ENCODE data around the gene GPR132.
"Not testable (repeated sequence)": the region's sequence is repeated elsewhere in the genome, so short reads cannot be mapped to it uniquely, and the experiment has no call there.

The GPR132 gene

GRCh38 chr14:105064721-105065143, 498 bp downstream of the GPR132 start:
- H3K27me3 ChIP-seq (ENCODE audit: insufficient read depth, low read length): peaks cover 46% of the 10 kb centered on the region
- TF ChIP-seq EZH2 (IDR thresholded peaks at IDR 0.05; ENCODE audit: borderline replicate concordance, low read length): no peak
- no peak for TF ChIP-seq CTCF (IDR thresholded peaks at IDR 0.05; ENCODE audit: low read length)
- H3K4me2 ChIP-seq (ENCODE audit: low read length): no peak overlapping the region
- H3K27ac ChIP-seq (ENCODE audit: low read depth, low read length, poor library complexity, severe bottlenecking): no peak overlapping the region
- H3K9ac ChIP-seq (ENCODE audit: low read length): no peak overlapping the region
- H3K79me2 ChIP-seq (ENCODE audit: insufficient read depth, low read length): no peaks in the 10 kb centered on the region
- no peaks in the 10 kb centered on the region for H4K20me1 ChIP-seq (ENCODE audit: insufficient read depth, low read length)
- no peak overlapping the region for H3K4me3 ChIP-seq (ENCODE audit: low read depth, low read length, poor library complexity, severe bottlenecking)
- no peaks in the 10 kb centered on the region for H3K9me2 ChIP-seq (ENCODE audit: low read depth, low read length)
- H3K4me1 ChIP-seq (ENCODE audit: insufficient read depth, low read length, severe bottlenecking): no peaks in the 10 kb centered on the region
- no peak overlapping the region for H2AFZ ChIP-seq (ENCODE audit: low read length)
- no peaks in the 10 kb centered on the region for H3K9me3 ChIP-seq (ENCODE audit: low read length)
- H3K36me3 ChIP-seq (ENCODE audit: insufficient read depth, low read length): no peaks in the 10 kb centered on the region
- no peaks in the 10 kb centered on the region for H3F3A ChIP-seq (ENCODE audit: insufficient read depth, low read length)

GRCh38 chr14:105064001-105064400, 1.2 kb downstream of the GPR132 start:
- Histone ChIP-seq H2AFZ (ENCODE audit: low read length) (no peak overlapping the region), H3K36me3 (ENCODE audit: insufficient read depth, low read length) (no peaks in the 10 kb centered on the region), H3K27ac (ENCODE audit: low read depth, low read length, poor library complexity, severe bottlenecking) (no peak overlapping the region), H3K9ac (ENCODE audit: low read length) (no peak overlapping the region), H3K4me3 (ENCODE audit: low read depth, low read length, poor library complexity, severe bottlenecking) (no peak overlapping the region), H4K20me1 (ENCODE audit: insufficient read depth, low read length) (no peaks in the 10 kb centered on the region), H3K27me3 (ENCODE audit: insufficient read depth, low read length) (peaks cover 50% of the 10 kb centered on the region), H3K9me2 (ENCODE audit: low read depth, low read length) (no peaks in the 10 kb centered on the region), H3K4me1 (ENCODE audit: insufficient read depth, low read length, severe bottlenecking) (no peaks in the 10 kb centered on the region), H3K4me2 (ENCODE audit: low read length) (no peak overlapping the region), H3K9me3 (ENCODE audit: low read length) (no peaks in the 10 kb centered on the region), H3F3A (ENCODE audit: insufficient read depth, low read length) (no peaks in the 10 kb centered on the region), H3K79me2 (ENCODE audit: insufficient read depth, low read length) (no peaks in the 10 kb centered on the region)
- TF ChIP-seq CTCF (IDR thresholded peaks at IDR 0.05; ENCODE audit: low read length) (no peak), EZH2 (IDR thresholded peaks at IDR 0.05; ENCODE audit: borderline replicate concordance, low read length) (no peak)

GRCh38 chr14:105063506-105063905, 1.7 kb downstream of the GPR132 start:
- H3K9me2 ChIP-seq (ENCODE audit: low read depth, low read length); H3F3A ChIP-seq (ENCODE audit: insufficient read depth, low read length); H3K4me3 ChIP-seq (ENCODE audit: low read depth, low read length, poor library complexity, severe bottlenecking); H3K9me3 ChIP-seq (ENCODE audit: low read length); H2AFZ ChIP-seq (ENCODE audit: low read length); H4K20me1 ChIP-seq (ENCODE audit: insufficient read depth, low read length); H3K9ac ChIP-seq (ENCODE audit: low read length); H3K4me2 ChIP-seq (ENCODE audit: low read length); H3K27ac ChIP-seq (ENCODE audit: low read depth, low read length, poor library complexity, severe bottlenecking); H3K4me1 ChIP-seq (ENCODE audit: insufficient read depth, low read length, severe bottlenecking); H3K79me2 ChIP-seq (ENCODE audit: insufficient read depth, low read length); H3K36me3 ChIP-seq (ENCODE audit: insufficient read depth, low read length): not testable (repeated sequence)
- H3K27me3 ChIP-seq (ENCODE audit: insufficient read depth, low read length): peaks cover 51% of the 10 kb centered on the region

- Histone ChIP-seq H3K4me3 (ENCODE audit: low read depth, low read length, poor library complexity, severe bottlenecking) (no peak overlapping the region), H2AFZ (ENCODE audit: low read length) (no peak overlapping the region), H3K27ac (ENCODE audit: low read depth, low read length, poor library complexity, severe bottlenecking) (no peak overlapping the region), H3K9me2 (ENCODE audit: low read depth, low read length) (no peaks in the 10 kb centered on the region), H3K4me2 (ENCODE audit: low read length) (no peak overlapping the region), H3K79me2 (ENCODE audit: insufficient read depth, low read length) (no peaks in the 10 kb centered on the region), H3K36me3 (ENCODE audit: insufficient read depth, low read length) (no peaks in the 10 kb centered on the region), H4K20me1 (ENCODE audit: insufficient read depth, low read length) (no peaks in the 10 kb centered on the region), H3K27me3 (ENCODE audit: insufficient read depth, low read length) (peaks cover 51% of the 10 kb centered on the region), H3F3A (ENCODE audit: insufficient read depth, low read length) (no peaks in the 10 kb centered on the region), H3K4me1 (ENCODE audit: insufficient read depth, low read length, severe bottlenecking) (no peaks in the 10 kb centered on the region), H3K9me3 (ENCODE audit: low read length) (no peaks in the 10 kb centered on the region), H3K9ac (ENCODE audit: low read length) (no peak overlapping the region)
- TF ChIP-seq EZH2 (IDR thresholded peaks at IDR 0.05; ENCODE audit: borderline replicate concordance, low read length): no peak
- TF ChIP-seq CTCF (IDR thresholded peaks at IDR 0.05; ENCODE audit: low read length): no peak
These were observed 2.2 kb downstream of the GPR132 start for GRCh38 chr14:105063056-105063455.

Data from OCI-LY1 (cell line).